ENCODE measurements around the gene SMYD2. TPM values are rescaled to one million over a fixed set of nuclear protein-coding genes. Genes with fewer than 3 reads are reported as not detected.
A peak's percentile ranks its signal among the peaks of the same experiment; 100 is the strongest.

Gene SMYD2
- total RNA-seq, 2 experiments from 2014 or later = 31.1 to 32.8 TPM

- peak; percentile 63 for DNase-seq
- no peaks in the 10 kb centered on the region for H3K27me3 Mint-ChIP-seq
- H3K4me1 Mint-ChIP-seq (ENCODE audit: low read depth) = no peaks in the 10 kb centered on the region
- H3K4me3 Mint-ChIP-seq = no peak overlapping the region
- ChIA-PET CTCF (interaction anchor here (0.6 to 11.5 kb wide), 49 partner anchors 8 to 1194 kb away, joined by 3 to 491 read pairs (median 6); partner anchors contain the start of gene SMYD2), POLR2A (interaction anchor here (0.6 kb wide), 1 partner anchor 34 kb away, joined by 3 read pairs; no protein-coding TSS in a partner anchor)
- H3K27ac Mint-ChIP-seq = no peak overlapping the region
- peaks cover 23% of the 10 kb centered on the region for H3K36me3 Mint-ChIP-seq
- intact Hi-C loops (cut with micrococcal nuclease) = loop anchor here (1.0 to 5.0 kb wide), 3 partner anchors 104 to 1194 kb away; no protein-coding TSS in a partner anchor
- H3K9me3 Mint-ChIP-seq = no peaks in the 10 kb centered on the region
Observed at GRCh38 chr1:214332946-214333798, 52.2 kb downstream of the SMYD2 start.

GRCh38 chr1:214335567-214335966 is 54.6 kb downstream of the SMYD2 start:
- no peak for DNase-seq
- intact Hi-C loops (cut with micrococcal nuclease) = no loop called here
- H3K36me3 Mint-ChIP-seq = peaks cover 25% of the 10 kb centered on the region
- no peaks in the 10 kb centered on the region for H3K4me1 Mint-ChIP-seq (ENCODE audit: low read depth)
- POLR2A ChIA-PET = no interaction called here
- H3K4me3 Mint-ChIP-seq = no peak overlapping the region
- CTCF ChIA-PET = interaction anchor here (0.7 to 11.5 kb wide), 5 partner anchors 8 to 292 kb away, joined by 3 to 209 read pairs (median 4); no protein-coding TSS in a partner anchor
- H3K27me3 Mint-ChIP-seq = no peaks in the 10 kb centered on the region
- no peak overlapping the region for H3K27ac Mint-ChIP-seq
- H3K9me3 Mint-ChIP-seq = no peaks in the 10 kb centered on the region

- peaks cover 26% of the 10 kb centered on the region for H3K36me3 Mint-ChIP-seq
- no peaks in the 10 kb centered on the region for H3K27me3 Mint-ChIP-seq
- intact Hi-C loops (cut with micrococcal nuclease) = no loop called here
- H3K4me1 Mint-ChIP-seq (ENCODE audit: low read depth) = no peaks in the 10 kb centered on the region
- DNase-seq = no peak
- no peak overlapping the region for H3K4me3 Mint-ChIP-seq
- H3K27ac Mint-ChIP-seq = no peak overlapping the region
- CTCF ChIA-PET = interaction anchor here (2.4 to 11.5 kb wide), 2 partner anchors 76 to 247 kb away, joined by 10 to 209 read pairs; no protein-coding TSS in a partner anchor
- POLR2A ChIA-PET = no interaction called here
- H3K9me3 Mint-ChIP-seq = no peaks in the 10 kb centered on the region
Observed at GRCh38 chr1:214337015-214337414, 56.1 kb downstream of the SMYD2 start.

- ChIA-PET CTCF (no interaction called here), POLR2A (no interaction called here)
- intact Hi-C loops (cut with micrococcal nuclease) = no loop called here
- no peak for DNase-seq
- H3K27ac Mint-ChIP-seq = no peak overlapping the region
- no peaks in the 10 kb centered on the region for H3K9me3 Mint-ChIP-seq
- H3K27me3 Mint-ChIP-seq = no peaks in the 10 kb centered on the region
- H3K4me1 Mint-ChIP-seq (ENCODE audit: low read depth) = no peaks in the 10 kb centered on the region
- H3K4me3 Mint-ChIP-seq = no peak overlapping the region
- peaks cover 31% of the 10 kb centered on the region for H3K36me3 Mint-ChIP-seq
Observed at GRCh38 chr1:214337511-214337910, 56.6 kb downstream of the SMYD2 start.

GRCh38 chr1:214338212-214338611 is 57.3 kb downstream of the SMYD2 start:
- intact Hi-C loops (cut with micrococcal nuclease) = no loop called here

GRCh38 chr1:214341459-214341858 is 60.5 kb downstream of the SMYD2 start:
- DNase-seq = no peak
- ChIA-PET CTCF (interaction anchor here (1.0 to 5.0 kb wide), 2 partner anchors 11 to 349 kb away, joined by 4 to 46 read pairs; no protein-coding TSS in a partner anchor), POLR2A (no interaction called here)
- peaks cover 20% of the 10 kb centered on the region for H3K9me3 Mint-ChIP-seq
- H3K4me3 Mint-ChIP-seq = no peak overlapping the region
- H3K27ac Mint-ChIP-seq = no peak overlapping the region
- peaks cover 43% of the 10 kb centered on the region for H3K36me3 Mint-ChIP-seq
- intact Hi-C loops (cut with micrococcal nuclease) = no loop called here
- no peaks in the 10 kb centered on the region for H3K27me3 Mint-ChIP-seq
- H3K4me1 Mint-ChIP-seq (ENCODE audit: low read depth) = no peaks in the 10 kb centered on the region

More at GRCh38 chr1:214338212-214338611, 57.3 kb downstream of the SMYD2 start:
- POLR2A ChIA-PET = no interaction called here
- Mint-ChIP-seq H3K4me1 (ENCODE audit: low read depth) (no peaks in the 10 kb centered on the region), H3K4me3 (no peak overlapping the region), H3K9me3 (peaks cover 2% of the 10 kb centered on the region), H3K27ac (no peak overlapping the region), H3K36me3 (peaks cover 32% of the 10 kb centered on the region), H3K27me3 (no peaks in the 10 kb centered on the region)
- CTCF ChIA-PET = interaction anchor here (0.7 to 5.0 kb wide), 2 partner anchors 8 to 77 kb away, joined by 3 to 46 read pairs; no protein-coding TSS in a partner anchor
- DNase-seq = no peak

- intact Hi-C loops (cut with micrococcal nuclease) = no loop called here
- no peak overlapping the region for H3K4me3 Mint-ChIP-seq
- H3K9me3 Mint-ChIP-seq = peaks cover 20% of the 10 kb centered on the region
- CTCF ChIA-PET = interaction anchor here (5.0 kb wide), 1 partner anchor 12 kb away, joined by 46 read pairs; no protein-coding TSS in a partner anchor
- no peaks in the 10 kb centered on the region for H3K27me3 Mint-ChIP-seq
- DNase-seq = no peak
- POLR2A ChIA-PET = no interaction called here
- no peak overlapping the region for H3K27ac Mint-ChIP-seq
- H3K36me3 Mint-ChIP-seq = peaks cover 39% of the 10 kb centered on the region
- H3K4me1 Mint-ChIP-seq (ENCODE audit: low read depth) = no peaks in the 10 kb centered on the region
Observed at GRCh38 chr1:214341932-214342331, 61.0 kb downstream of the SMYD2 start.

- no peaks in the 10 kb centered on the region for H3K4me1 Mint-ChIP-seq (ENCODE audit: low read depth)
Observed at GRCh38 chr1:214342525-214342924, 61.6 kb downstream of the SMYD2 start.

GRCh38 chr1:214344897-214345296 is 63.9 kb downstream of the SMYD2 start:
- no peaks in the 10 kb centered on the region for H3K4me1 Mint-ChIP-seq (ENCODE audit: low read depth)
- CTCF ChIA-PET = interaction anchor here (1.0 to 2.3 kb wide), 3 partner anchors 12 to 240 kb away, joined by 3 to 16 read pairs (median 3); no protein-coding TSS in a partner anchor
- H3K9me3 Mint-ChIP-seq = peaks cover 20% of the 10 kb centered on the region
- no peak overlapping the region for H3K4me3 Mint-ChIP-seq
- no peak for DNase-seq
- intact Hi-C loops (cut with micrococcal nuclease) = no loop called here
- H3K27ac Mint-ChIP-seq = no peak overlapping the region
- H3K36me3 Mint-ChIP-seq = peaks cover 30% of the 10 kb centered on the region
- POLR2A ChIA-PET = no interaction called here
- no peaks in the 10 kb centered on the region for H3K27me3 Mint-ChIP-seq

More at GRCh38 chr1:214342525-214342924, 61.6 kb downstream of the SMYD2 start:
- Mint-ChIP-seq H3K4me3 (no peak overlapping the region), H3K9me3 (peaks cover 20% of the 10 kb centered on the region), H3K36me3 (peaks cover 36% of the 10 kb centered on the region), H3K27ac (no peak overlapping the region), H3K27me3 (no peaks in the 10 kb centered on the region)
- intact Hi-C loops (cut with micrococcal nuclease) = no loop called here
- POLR2A ChIA-PET = no interaction called here
- DNase-seq = no peak
- CTCF ChIA-PET = interaction anchor here (5.0 kb wide), 1 partner anchor 12 kb away, joined by 46 read pairs; no protein-coding TSS in a partner anchor

- intact Hi-C loops (cut with micrococcal nuclease) = no loop called here
- Mint-ChIP-seq H3K4me1 (ENCODE audit: low read depth) (no peaks in the 10 kb centered on the region), H3K9me3 (peaks cover 14% of the 10 kb centered on the region), H3K27me3 (no peaks in the 10 kb centered on the region), H3K4me3 (no peak overlapping the region), H3K36me3 (peaks cover 17% of the 10 kb centered on the region), H3K27ac (no peak overlapping the region)
- POLR2A ChIA-PET = no interaction called here
- CTCF ChIA-PET = interaction anchor here (1.3 to 2.4 kb wide), 2 partner anchors 17 to 20 kb away, joined by 5 to 9 read pairs; no protein-coding TSS in a partner anchor
- no peak for DNase-seq
Observed at GRCh38 chr1:214349008-214349407, 68.0 kb downstream of the SMYD2 start.

- Mint-ChIP-seq H3K4me3 (no peak overlapping the region), H3K27ac (no peak overlapping the region), H3K27me3 (no peaks in the 10 kb centered on the region), H3K9me3 (peaks cover 6% of the 10 kb centered on the region), H3K36me3 (peaks cover 9% of the 10 kb centered on the region), H3K4me1 (ENCODE audit: low read depth) (no peaks in the 10 kb centered on the region)
- DNase-seq = no peak
- CTCF ChIA-PET = interaction anchor here (1.3 to 2.4 kb wide), 3 partner anchors 17 to 21 kb away, joined by 4 to 9 read pairs (median 5); no protein-coding TSS in a partner anchor
- intact Hi-C loops (cut with micrococcal nuclease) = no loop called here
- POLR2A ChIA-PET = no interaction called here
Observed at GRCh38 chr1:214349781-214350180, 68.8 kb downstream of the SMYD2 start.

- CTCF ChIA-PET = interaction anchor here (1.1 kb wide), 1 partner anchor 20 kb away, joined by 4 read pairs; no protein-coding TSS in a partner anchor
- no peak for DNase-seq
Observed at GRCh38 chr1:214351551-214352277, 70.8 kb downstream of the SMYD2 start.

More at GRCh38 chr1:214351551-214352277, 70.8 kb downstream of the SMYD2 start:
- intact Hi-C loops (cut with micrococcal nuclease) = no loop called here
- POLR2A ChIA-PET = no interaction called here
- no peak overlapping the region for H3K4me3 Mint-ChIP-seq
- H3K36me3 Mint-ChIP-seq = peaks cover 3% of the 10 kb centered on the region
- H3K9me3 Mint-ChIP-seq = no peaks in the 10 kb centered on the region
- H3K27ac Mint-ChIP-seq = no peak overlapping the region
- no peaks in the 10 kb centered on the region for H3K4me1 Mint-ChIP-seq (ENCODE audit: low read depth)
- no peaks in the 10 kb centered on the region for H3K27me3 Mint-ChIP-seq

Data from activated CD4-positive, alpha-beta memory T cell treated with anti-CD3 and anti-CD28 coated beads for 36 hours (primary cell).